ENCODE measurements around the gene SHMT2. TPM values are rescaled to one million over a fixed set of nuclear protein-coding genes. Genes with fewer than 3 reads are reported as not detected.

SHMT2 gene
- total RNA-seq, 1 experiment from 2014 or later, result 67.1 TPM

GRCh38 chr12:57190037-57190436 lies 39.5 kb upstream of the SHMT2 start:
- in situ Hi-C loops (cut with HindIII; ENCODE audit: low pct_unique_long_range_greater_than_20kb, low sequenced_read_pairs) (no loop called here), intact Hi-C loops (cut with micrococcal nuclease; ENCODE audit: unreplicated experiment) (no loop called here)
- no peak for DNase-seq (ENCODE audit: low read depth, low spot score)
- H3K36me3 ChIP-seq (ENCODE audit: control insufficient read depth, insufficient read depth, low read length), result no peaks in the 10 kb centered on the region
- H3K4me3 ChIP-seq (ENCODE audit: low read depth in 2 of 2, low read length in 2 of 2), result no peak overlapping the region
- ChIA-PET POLR2A (interaction anchor here (0.6 kb wide), 1 partner anchor 36 kb away, joined by 3 read pairs; no protein-coding TSS in a partner anchor), CTCF (no interaction called here)
- H3K4me1 ChIP-seq (ENCODE audit: control insufficient read depth, insufficient read depth, low read length), result no peaks in the 10 kb centered on the region
- TF ChIP-seq CTCF (IDR thresholded peaks at IDR 0.05) (no peak), REST (IDR thresholded peaks at IDR 0.05; ENCODE audit: insufficient read depth in 1 of 2, low read depth in 2 of 2, low read length in 1 of 2) (no peak), SIN3A (IDR thresholded peaks at IDR 0.05; ENCODE audit: borderline replicate concordance, insufficient read depth, low read depth, low read length) (no peak), TCF7L2 (IDR thresholded peaks at IDR 0.05; ENCODE audit: low read depth, low read length) (no peak), POLR2AphosphoS5 (IDR thresholded peaks at IDR 0.05; ENCODE audit: low read depth, low read length) (no peak)
- no peaks in the 10 kb centered on the region for H3K27me3 ChIP-seq (ENCODE audit: control insufficient read depth, insufficient read depth, low read length)
- no peak overlapping the region for H3K27ac ChIP-seq (ENCODE audit: low read length)
- BruUV-seq (replicated peaks), result no TSS peak
- no peaks in the 10 kb centered on the region for H3K9me3 ChIP-seq (ENCODE audit: control insufficient read depth, insufficient read depth, low read depth, low read length)
- no peak for ATAC-seq

DNA sequence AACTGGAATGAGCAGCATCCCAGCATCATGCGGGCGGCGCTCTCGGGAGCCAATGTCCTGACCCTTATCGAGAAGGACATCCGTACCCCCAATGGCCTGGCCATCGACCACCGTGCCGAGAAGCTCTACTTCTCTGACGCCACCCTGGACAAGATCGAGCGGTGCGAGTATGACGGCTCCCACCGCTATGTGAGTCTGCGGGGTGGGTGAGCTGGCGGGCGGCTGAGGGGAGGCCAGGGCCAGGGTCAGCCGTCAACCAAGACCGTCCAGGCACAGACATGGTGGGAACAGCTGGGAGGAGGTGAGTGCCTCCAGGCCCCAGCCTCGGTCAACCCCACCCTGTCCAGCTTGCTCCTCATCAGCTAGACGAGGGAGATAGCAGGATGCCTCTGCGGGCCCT lies 38.7 kb upstream of the SHMT2 start:
- in situ Hi-C loops (cut with HindIII; ENCODE audit: low pct_unique_long_range_greater_than_20kb, low sequenced_read_pairs), result no loop called here
- BruUV-seq (replicated peaks), result no TSS peak
- intact Hi-C loops (cut with micrococcal nuclease; ENCODE audit: unreplicated experiment), result no loop called here
- Histone ChIP-seq H3K27ac (ENCODE audit: low read length) (no peak overlapping the region), H3K9me3 (ENCODE audit: control insufficient read depth, insufficient read depth, low read depth, low read length) (no peaks in the 10 kb centered on the region), H3K4me1 (ENCODE audit: control insufficient read depth, insufficient read depth, low read length) (no peaks in the 10 kb centered on the region), H3K27me3 (ENCODE audit: control insufficient read depth, insufficient read depth, low read length) (no peaks in the 10 kb centered on the region), H3K36me3 (ENCODE audit: control insufficient read depth, insufficient read depth, low read length) (no peaks in the 10 kb centered on the region), H3K4me3 (ENCODE audit: low read depth in 2 of 2, low read length in 2 of 2) (no peak overlapping the region)
- ChIA-PET CTCF (no interaction called here), POLR2A (no interaction called here)
- DNase-seq (ENCODE audit: low read depth, low spot score) (no peak), ATAC-seq (no peak)
- no peak for TF ChIP-seq POLR2AphosphoS5 (IDR thresholded peaks at IDR 0.05; ENCODE audit: low read depth, low read length)
- no peak for TF ChIP-seq REST (IDR thresholded peaks at IDR 0.05; ENCODE audit: insufficient read depth in 1 of 2, low read depth in 2 of 2, low read length in 1 of 2)
- TF ChIP-seq TCF7L2 (IDR thresholded peaks at IDR 0.05; ENCODE audit: low read depth, low read length), result no peak
- TF ChIP-seq CTCF (IDR thresholded peaks at IDR 0.05), result no peak
- no peak for TF ChIP-seq SIN3A (IDR thresholded peaks at IDR 0.05; ENCODE audit: borderline replicate concordance, insufficient read depth, low read depth, low read length)

Measured in Panc1 (cell line).